HEK293 (cell line): ENCODE measurements around the gene CBX1.

Experiments
- KLF9 ChIP-seq: fragments of 450-650 bp; formaldehyde crosslinking; IDR thresholded peaks from 2 replicates; pipeline ENCODE4 v1.5.1; 2016; ENCODE audit warnings: missing biosample characterization, missing genetic modification characterization, low read depth
- ZNF274 ChIP-seq, 2 experiments: fragments of 200-500 bp in 1 of 2; fragments of 450-650 bp in 1 of 2; sonication (Bioruptor generic) in 1 of 2; formaldehyde crosslinking in 1 of 2; IDR thresholded peaks; 2 replicates each; pipeline versions ENCODE4 v1.5.1 to v1.6.1; 2014 to 2016; ENCODE audit warnings: borderline replicate concordance in 1 of 2, inconsistent platforms in 1 of 2, low read length in 1 of 2, missing biosample characterization in 1 of 2, missing genetic modification characterization in 1 of 2
- ZNF660 ChIP-seq: fragments of 450-650 bp; IDR thresholded peaks from 2 replicates; pipeline ENCODE4 v1.5.1; 2018; ENCODE audit warnings: missing biosample characterization, mild to moderate bottlenecking, missing genetic modification characterization
- ZSCAN16 ChIP-seq: fragments of 450-650 bp; formaldehyde crosslinking; IDR thresholded peaks from 2 replicates; pipeline ENCODE4 v1.5.1; 2016; ENCODE audit warnings: missing biosample characterization, missing genetic modification characterization
- TF ChIP-seq, protein P1 (sequence below): fragments of 450-650 bp; formaldehyde crosslinking; IDR thresholded peaks from 2 replicates; pipeline ENCODE4 v1.5.1; 2016; ENCODE audit warnings: missing biosample characterization, missing genetic modification characterization
- TF ChIP-seq, protein P2 (sequence below): fragments of 450-650 bp; formaldehyde crosslinking; IDR thresholded peaks from 2 replicates; pipeline ENCODE4 v1.5.1; 2016; ENCODE audit warnings: missing biosample characterization, missing genetic modification characterization

DNA sequence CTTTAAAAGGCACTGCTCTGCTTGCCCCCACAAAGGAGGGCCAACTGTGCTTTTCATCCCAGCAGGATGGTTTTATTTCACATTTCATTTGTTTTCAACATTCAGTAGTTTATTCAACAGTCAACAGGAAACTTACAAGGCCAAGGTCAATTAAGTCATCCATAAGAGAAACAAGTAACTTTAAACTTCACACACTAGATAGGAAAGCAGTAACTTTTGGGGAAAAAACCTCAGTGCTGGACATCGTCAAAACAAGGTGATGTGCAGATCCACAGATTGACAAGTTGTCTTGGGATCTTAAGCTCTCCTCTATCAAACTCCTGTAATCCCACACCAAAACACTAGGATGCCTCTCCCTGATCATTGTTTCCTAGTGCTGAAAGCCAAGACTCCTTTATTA lies 34.6 kb downstream of the CBX1 start:
- TF ChIP-seq, protein P1, sequence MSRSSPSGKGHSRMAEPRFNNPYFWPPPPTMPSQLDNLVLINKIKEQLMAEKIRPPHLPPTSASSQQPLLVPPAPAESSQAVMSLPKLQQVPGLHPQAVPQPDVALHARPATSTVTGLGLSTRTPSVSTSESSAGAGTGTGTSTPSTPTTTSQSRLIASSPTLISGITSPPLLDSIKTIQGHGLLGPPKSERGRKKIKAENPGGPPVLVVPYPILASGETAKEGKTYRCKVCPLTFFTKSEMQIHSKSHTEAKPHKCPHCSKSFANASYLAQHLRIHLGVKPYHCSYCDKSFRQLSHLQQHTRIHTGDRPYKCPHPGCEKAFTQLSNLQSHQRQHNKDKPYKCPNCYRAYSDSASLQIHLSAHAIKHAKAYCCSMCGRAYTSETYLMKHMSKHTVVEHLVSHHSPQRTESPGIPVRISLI (tag by site-specific recombination) = no peak
- TF ChIP-seq, protein P2, sequence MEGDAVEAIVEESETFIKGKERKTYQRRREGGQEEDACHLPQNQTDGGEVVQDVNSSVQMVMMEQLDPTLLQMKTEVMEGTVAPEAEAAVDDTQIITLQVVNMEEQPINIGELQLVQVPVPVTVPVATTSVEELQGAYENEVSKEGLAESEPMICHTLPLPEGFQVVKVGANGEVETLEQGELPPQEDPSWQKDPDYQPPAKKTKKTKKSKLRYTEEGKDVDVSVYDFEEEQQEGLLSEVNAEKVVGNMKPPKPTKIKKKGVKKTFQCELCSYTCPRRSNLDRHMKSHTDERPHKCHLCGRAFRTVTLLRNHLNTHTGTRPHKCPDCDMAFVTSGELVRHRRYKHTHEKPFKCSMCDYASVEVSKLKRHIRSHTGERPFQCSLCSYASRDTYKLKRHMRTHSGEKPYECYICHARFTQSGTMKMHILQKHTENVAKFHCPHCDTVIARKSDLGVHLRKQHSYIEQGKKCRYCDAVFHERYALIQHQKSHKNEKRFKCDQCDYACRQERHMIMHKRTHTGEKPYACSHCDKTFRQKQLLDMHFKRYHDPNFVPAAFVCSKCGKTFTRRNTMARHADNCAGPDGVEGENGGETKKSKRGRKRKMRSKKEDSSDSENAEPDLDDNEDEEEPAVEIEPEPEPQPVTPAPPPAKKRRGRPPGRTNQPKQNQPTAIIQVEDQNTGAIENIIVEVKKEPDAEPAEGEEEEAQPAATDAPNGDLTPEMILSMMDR (tag by site-specific recombination) = no peak
- TF ChIP-seq ZSCAN16 (tag by site-specific recombination) (no peak), ZNF274 (IDR thresholded peaks at IDR 0.05; ENCODE audit: low read length) (no peak), ZNF274 (tag by site-specific recombination; IDR thresholded peaks at IDR 0.05; ENCODE audit: borderline replicate concordance) (no peak), KLF9 (tag by site-specific recombination) (no peak), ZNF660 (tag by site-specific recombination) (no peak)
